ENCODE measurements around the gene DCD.
"Not testable (repeated sequence)": the region's sequence is repeated elsewhere in the genome, so short reads cannot be mapped to it uniquely, and the experiment has no call there.

DCD gene, protein sequence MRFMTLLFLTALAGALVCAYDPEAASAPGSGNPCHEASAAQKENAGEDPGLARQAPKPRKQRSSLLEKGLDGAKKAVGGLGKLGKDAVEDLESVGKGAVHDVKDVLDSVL

DNA sequence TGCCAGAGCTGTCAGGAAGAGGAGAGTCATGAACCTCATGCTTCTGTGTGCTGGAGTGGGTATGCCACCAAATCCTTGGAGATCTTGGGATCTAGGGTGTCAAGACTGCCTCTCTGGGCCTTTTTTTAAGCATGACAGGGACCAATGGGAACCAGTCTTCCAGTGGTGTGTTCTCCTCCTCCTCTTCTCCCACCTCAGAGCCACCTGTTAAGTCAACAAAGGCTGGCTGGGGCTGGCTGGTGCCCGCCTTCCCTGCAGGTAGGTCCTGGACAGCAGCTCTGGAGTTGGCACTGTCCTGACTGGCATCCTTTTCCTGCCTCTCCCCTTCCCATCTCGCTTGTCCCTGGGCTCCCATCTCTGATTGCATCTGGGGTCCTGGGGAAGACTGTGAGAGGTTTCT lies at the start of gene DCD:
DCD (minus strand) TSS at position 101 of the 400 bp plus-strand sequence; CDS start at position 39, 62 bp downstream.
- no peak for DNase-seq

DNA sequence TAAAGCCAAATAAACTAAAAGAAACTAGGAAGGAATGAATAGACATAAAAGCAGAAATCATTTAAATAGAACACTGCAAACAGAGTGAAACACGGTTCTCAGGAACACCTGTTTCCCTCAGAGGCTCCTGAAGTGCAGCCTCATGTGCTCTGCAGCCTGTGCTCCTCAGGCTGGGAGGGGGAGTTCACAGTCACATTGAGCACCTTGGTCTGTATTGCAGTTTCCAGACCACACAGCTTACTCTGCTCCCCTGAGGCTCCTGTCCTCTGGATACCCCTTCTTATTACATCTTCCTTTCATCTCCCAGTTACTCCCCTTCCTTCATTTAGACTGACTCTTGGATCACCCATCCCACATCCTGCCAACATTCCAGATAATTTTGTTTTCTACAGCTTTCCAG lies 49.7 kb upstream of the DCD start:
- DNase-seq = no peak

DNA sequence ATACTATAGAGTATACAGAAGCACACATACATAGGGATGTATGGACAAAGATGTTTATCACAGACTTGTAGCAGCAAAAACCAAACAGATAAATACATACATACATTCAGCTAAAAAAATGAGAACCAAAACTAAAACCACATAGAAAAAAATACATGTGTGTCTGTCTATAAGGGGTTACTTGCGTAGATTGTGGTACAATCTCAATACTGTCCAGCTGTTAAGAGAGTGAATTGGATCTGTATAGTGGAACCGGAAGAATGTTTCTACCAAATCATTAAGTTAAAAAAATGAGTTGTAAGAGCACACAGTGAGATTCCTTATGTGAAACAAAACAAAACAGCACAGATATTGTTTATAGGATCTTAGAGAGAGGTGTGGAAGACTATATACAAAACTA lies 44.2 kb upstream of the DCD start:
- DNase-seq = no peak

DNA sequence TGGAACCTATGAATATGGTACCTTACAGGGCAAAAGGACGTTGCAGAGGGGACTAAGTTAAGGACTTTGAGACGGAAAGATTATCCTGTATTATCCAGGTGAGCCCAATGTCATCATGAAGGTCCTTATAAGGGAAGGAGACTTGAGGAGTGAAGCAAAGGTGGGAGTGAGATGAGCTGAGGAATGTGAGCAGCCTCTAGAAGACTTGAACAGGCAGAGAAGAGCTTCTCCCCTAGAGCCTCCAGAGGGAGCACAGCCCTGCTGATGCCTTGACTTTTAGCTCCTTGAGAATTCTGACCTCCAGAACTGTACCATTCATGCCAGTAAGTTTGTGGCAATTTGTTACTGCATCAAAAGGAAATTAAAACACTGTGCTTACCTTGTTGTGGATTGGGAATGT lies 41.8 kb upstream of the DCD start:
- no peak for DNase-seq

DNA sequence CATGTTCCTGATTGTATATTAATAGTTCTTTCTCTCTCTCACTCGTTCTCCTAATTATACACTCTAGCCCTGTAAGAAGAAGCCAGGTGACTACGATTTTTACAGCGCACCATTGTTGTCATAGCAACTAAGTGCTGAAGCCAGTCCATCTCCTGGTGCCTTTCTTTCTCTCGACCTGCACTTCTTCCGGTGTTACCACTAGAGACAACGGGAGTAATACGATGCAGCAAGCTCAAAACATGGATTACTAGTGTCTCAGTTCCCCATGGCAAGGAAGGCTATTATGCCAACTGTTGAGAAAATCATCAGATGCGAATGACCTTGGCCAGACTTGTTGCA lies 40.8 kb upstream of the DCD start:
- peak; percentile 85 for DNase-seq

DNA sequence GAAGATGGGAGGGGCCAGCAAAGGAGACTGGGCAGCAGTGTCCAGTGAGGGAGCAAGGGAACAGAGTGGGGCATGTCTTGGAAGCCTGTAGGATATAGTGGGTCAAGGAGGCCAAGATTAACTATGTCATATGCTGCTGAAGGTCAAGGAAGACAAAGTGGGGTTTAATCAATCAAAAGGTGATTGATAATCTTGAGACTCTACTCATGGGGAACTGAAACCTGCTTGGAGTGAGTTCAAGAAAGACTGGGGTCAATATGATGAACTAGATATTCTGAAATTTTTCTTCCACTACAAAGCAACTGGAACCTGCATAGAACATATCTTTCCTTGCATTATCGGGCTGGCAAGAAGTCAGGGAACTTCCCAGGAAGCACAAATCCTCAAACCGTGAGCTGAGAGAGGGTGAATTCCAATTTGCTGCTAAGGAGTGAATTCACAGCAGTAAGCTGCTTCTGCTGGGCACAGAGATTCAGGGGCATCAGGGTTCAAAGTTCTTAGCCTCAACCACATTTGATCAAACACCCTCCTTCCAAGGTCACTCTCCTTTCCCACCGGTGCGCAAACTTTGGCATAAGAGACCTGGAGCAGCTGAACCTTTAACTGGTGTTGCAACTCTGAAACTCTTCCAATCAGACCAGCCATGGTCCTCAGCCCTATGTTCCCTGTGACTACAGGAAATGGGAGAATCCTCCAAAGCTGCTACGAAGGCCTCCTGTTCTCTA lies 40.3 kb upstream of the DCD start:
- DNase-seq = no peak

DNA sequence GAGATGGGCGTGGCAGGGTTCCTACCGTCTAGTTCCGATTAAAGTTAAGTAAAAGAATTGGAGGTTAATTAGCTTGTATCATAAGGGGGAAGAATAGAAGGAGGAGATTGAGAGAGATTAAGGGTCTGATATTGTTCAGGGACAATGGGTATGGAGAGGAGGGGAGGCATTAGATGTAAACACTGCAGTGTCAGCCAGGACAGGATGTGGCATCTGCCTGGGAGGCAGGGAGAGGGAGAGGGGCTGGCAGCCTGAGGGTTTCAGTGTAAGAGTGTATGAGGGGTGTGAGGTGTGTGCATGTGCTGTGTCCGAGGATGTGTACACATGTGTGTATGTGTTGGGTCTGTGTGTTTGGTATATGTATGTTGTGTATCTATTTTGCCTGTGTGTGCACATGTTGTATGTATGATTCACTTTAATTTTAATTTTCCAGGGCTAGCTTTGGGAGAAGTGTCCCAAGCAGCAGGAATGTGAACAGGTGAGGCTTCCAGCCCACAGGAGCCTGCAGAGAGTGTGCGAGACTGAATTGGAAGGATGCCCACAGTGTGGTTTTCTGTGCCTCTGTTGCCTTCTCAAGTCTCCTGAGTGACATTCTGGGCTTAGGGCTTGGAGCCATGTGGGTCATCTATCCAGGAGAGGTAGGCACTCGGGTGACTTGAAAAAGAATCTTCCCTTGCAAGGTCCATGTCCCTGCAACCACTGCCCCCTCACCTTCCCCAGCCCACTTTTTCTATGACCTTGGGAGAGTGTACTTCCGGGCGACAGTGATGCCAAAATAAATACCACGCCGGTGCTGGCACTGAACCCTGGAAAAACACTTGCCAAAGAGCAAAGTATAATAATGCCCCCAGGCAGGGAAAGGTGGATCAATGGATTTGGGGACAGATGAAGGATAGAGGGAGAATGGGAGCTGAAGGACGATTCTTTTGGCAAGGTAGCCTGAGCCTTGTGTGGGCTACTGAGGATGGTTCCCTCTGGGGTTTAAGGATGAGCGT lies 36.8 kb upstream of the DCD start:
- DNase-seq = peak; percentile 21

DNA sequence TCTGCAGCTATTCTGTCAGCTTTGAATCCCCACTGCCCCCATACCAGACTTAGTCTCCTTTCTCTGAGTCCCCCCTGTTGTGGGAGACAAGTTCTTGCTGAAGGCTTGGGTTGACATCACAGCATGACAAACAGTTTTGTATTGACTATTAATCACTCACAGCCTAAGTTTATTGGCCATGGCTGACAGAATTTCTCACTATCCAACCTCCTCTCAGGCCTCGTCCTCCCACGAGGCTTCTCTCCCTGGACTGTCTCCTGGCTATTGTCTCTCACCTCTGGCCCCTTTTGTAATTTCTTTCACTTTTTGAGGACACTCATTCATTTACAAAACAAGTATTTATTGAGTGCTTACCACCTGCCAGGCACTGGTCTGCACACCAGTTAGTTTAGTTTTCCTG lies 35.2 kb upstream of the DCD start:
- DNase-seq = no peak

DNA sequence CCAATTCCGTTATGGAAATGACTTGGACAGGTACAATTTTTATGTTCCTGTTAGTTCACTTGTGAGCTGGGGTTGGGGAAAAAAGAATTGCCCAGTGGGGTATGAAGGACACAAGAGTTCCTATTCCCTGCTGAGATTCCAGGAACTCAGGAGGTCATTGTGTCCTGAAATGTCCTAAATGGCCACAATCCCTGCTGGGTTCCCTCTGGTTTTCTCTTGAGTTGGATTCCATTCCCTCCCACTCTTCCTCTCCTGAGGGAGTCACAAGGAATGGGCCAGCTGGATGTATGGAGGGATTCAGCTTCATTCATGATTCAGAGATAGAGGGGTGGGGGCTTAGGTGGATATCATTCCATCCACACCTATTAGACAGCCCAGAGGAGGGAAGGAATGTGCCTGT lies 34.5 kb upstream of the DCD start:
- no peak for DNase-seq

DNA sequence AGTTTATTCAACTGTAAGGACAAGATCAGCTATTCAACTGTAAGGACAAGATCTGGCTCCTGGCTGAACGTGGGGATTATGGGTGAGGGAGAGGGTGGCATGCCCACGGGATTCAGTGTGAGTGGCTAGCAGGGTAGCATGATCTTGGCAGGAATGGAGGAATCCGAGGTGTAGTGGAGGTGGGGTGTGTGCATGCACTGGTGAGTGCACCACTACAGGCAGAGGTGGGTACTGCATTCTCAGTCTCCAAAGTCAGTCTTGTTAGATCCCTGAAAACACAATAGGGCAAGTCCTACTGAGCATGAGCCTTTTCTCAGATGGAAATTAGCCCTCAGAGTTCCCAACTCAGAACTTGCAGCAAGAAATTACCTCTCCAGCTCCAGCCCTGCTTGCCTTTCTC lies 32.2 kb upstream of the DCD start:
- no peak for DNase-seq

DNA sequence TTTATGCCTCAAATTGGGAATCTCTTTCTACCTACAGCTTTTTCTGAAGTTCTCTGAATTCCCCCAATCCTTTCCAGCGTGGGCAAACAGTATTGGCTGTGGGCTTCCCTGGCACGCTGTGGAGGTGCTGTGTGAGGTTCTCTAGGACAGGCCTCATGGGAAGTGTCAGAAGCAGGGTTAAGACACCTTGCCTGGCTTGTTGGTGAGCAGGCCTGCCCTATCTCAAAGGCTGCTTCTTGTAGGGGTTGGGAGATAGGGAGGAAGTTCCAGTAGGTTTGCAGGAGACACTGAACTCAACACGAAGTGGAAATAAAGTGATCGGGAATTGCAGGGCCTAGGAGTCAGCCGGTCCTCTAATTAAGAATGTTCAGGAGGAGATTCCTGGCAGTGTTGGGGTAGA lies 30.0 kb upstream of the DCD start:
- no peak for DNase-seq

DNA sequence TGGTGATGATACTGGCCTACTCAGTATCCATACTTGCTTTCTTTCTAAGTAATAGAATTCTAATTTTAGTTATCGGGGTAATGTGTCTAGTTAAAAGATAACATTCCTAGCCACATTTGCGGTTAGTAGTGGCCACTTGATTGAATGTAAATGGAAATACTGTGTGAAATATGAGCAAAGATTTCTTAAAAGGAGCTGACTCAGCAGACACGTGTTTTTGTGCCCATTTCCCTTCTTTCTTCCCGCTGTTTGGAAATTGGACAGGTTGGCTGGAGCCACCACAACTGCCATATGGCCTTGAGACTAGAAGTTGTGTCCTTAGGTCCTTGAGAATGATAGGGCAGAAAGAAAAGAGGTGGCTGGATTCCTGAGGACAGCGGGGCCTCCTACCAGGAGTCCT lies 19.8 kb upstream of the DCD start:
- no peak for DNase-seq

DNA sequence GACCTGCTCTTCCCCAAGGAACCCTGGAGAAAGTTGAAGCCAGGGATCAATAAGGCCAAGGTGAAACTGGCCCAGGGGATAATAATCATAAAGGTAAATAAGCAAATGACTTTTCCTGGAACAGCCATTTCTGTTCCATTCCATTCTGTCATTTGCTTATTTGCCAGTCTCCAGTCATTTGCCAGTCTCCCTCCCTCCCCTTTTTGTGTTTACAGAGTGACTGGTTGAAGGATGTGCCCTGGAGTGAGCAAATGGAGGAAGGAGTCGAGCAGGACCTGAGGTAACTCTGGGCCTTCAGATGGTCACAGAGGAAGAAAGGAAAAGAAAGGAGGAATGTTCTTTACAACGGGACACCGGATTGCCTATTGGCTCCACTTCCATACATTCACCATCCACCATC lies 17.8 kb upstream of the DCD start:
- no peak for DNase-seq

DNA sequence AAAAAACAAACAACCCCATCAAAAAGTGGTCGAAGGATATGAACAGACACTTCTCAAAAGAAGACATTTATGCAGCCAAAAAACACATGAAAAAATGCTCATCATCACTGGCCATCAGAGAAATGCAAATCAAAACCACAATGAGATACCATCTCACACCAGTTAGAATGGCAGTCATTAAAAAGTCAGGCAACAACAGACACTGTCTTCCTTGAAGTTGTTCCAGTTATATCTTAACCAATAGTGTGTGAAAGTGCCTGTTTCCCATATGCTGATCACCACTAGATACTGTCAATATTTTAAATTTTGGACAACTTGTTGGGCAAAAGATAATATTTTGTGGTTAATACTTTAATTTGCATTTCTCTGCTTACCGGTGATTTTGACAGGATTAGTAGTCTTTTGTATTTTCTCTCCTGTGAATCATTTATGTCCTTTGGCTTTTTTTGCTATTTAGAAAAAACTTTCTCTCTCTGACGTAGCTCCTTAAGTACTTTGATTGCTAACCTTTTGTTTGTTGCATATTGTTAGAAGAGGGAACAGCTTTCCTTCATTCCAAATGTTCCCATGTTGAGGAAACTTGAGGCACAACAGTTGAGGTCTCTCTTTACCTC lies 17.0 kb upstream of the DCD start:
- not testable (repeated sequence) for DNase-seq

DNA sequence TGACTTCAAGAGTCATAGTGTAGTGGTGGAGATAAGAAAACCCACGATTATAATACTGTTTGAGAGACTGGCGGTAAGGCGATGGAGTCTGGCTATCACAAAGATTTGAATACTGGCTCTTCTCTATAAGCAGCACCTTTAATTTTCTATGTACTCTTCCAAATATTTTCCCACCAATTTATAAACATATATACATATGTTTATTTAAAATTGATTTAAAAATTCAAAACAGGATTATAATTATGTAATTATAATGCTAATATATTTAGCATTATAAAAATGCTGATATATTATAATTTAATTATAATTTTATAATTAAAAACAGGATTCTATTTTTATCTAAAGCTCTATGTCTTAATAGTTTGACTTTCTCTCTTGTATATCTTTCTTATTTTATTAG lies 15.4 kb upstream of the DCD start:
- DNase-seq = no peak

DNA sequence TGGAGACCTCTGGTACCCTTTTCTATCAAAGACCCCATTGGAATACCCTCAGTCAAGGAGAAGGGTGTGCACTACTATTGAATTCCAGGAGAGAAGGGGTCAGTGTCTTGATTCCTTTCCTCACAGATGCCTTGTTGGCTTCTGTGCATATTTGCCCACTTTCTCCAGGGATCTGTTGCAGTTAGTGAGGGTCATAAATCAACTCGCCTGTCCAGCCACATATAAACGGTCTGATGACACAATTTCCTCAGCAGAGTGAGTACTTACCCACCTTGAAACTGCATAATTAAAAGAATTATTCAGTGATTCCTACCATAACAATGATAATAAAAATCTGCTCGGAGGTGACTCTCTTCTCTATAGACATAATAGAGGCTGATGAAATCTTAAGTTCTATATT lies 13.9 kb upstream of the DCD start:
- DNase-seq = no peak

DNA sequence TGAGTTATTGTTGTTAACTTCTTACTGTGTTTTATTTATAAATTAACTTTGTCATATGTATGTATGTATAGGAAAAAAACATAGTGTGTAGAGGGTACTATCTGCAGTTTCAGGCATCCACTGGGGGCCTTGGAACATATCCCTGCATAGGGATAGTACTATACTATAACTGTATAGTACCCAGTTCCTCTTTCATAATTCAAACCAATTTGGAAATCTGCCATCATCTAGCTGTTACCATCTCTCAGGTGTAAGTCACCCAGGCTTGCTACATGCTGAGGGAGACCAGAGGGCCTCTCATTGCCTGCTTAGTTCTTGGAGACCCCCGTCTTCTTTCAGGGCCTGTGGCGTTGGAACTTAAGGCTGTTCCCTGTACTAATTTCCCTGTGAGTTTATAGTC lies 12.9 kb upstream of the DCD start:
- DNase-seq = no peak

DNA sequence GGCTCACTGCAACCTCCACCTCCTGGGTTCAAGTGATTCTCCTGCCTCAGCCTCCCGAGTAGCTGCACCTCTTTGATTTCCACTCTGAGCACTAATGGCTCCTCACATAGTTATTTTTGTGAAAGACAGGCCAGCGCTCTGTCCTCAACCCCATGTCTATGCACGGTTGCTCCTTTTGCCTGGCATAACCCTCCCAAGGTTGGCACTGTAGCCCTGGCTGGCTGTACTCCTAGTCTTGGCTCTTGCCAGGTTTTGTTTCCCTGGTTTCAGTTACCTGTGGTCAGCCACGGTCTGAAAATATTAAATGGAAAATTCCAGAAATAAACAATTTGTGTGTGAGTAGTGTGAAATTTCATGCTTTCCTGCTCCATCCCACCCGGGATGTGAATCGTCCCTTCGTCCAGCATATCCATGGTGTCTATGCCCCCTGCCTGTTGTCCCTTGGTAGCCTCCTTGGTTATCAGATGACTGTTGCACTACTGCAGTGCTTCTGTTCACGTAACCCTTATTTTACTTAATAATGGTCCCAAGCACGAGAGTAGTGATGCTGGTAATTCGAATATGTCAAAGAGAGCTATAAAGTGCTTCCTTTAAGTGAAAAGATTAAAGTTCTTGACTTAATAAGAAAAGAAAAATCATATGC lies 12.3 kb upstream of the DCD start:
- DNase-seq = no peak

DNA sequence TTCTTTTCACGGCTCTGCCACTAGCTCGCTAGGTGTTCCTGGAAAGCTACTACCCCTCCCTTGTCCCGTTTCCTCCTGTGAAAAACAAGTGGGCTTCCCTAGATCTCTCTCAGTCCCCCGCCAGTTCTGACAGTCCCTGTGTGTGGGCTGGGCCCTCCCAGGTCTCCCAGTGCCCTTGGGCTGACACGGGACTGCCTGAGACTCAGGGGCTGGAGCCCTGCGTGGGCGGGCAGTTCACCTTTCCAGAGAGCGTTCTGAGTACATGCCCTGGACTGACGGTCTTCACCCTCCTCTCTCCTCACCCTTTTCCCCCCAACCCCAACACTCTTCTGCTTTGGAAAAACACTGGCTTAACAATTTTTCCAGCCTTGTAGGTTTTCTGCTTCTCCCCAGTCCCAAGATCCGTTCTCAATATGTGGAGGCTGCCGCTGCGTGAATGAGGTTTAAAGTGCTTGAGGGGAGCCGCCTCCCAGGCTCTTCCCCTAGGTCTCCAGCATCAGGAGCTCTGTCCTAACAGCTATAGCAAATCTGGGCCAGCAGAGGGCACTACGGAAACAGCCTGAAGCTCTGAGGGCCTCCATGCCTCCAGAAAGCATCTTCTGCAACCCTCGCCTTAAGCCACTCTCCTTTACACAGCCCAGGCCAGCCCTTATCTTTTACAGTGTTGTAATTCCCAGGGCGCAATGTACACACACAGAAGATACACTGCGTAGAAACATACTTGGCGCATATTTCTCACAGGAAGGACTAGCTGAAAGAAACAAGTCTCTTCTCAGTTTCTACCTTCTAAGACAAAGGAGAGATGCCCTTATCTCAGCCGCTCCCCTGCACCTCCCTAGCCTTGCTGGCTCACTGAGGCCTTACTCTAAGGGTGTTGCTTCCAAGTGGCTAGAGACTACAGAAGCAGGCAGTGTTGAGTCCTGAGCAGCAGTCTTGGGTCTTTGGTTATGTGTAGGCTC lies 10.4 kb upstream of the DCD start:
- DNase-seq = no peak

DNA sequence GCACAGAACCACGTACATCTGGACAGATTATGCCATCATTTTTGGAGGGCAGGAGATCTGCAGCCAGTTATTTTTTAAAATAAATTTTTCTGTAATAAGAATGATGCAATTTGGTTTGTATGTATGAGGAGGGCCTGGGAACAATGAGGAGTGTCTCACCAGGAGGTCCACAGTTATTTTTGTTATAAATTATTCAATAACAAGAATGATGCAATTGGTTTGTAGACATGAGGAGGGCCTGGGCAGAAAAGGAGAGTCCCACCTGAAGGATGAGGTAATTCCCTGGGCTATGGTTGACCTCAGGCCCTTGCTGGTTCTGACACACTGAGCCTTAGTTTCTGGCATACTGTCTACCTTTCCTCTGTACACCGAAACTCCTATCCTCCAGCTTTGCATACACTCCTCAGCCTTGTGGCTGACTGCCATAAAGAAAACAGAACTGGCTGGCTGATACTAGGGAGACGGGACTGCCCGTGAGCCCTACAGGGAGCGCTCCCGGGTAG lies 9.0 kb upstream of the DCD start:
- DNase-seq = no peak

DNA sequence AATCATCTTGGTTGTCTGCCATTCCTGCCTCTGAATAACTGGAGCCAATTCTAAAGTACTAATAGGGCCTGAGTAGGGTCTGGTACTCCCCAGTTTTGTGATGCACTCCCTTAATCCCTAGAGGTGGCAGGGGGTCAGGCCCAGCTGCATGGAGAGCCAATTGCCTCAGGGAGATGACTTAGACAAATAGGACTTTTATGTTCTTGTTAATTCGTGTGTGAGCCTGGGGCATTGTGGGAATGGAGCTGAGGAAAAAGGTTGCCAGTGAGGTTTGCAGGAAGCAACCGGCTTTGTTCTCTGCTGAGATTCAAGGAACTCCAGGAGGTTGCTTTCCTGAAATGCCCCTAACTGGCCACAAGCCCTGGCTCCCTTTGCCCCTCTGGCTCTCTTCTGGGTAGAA lies 6.8 kb upstream of the DCD start:
- no peak for DNase-seq

DNA sequence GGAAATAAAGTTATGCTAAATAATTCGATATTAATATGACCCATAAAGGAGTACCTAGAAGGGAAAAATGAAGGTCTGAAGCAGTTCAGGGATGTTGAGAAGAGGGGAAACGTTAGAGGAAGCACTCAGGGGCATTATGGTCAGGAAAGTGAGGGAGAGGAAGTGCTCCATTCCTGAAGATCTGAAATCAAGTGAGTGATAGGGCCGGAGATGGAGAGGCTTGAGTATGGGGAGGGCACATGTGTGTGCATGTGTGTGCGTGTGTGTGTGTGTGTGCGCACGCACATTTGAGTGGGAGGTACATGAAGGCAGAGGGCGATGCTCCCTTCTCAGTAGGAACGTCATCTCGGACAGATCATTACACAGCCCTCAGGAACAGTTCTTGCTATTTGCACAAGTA lies 4.9 kb upstream of the DCD start:
- no peak for DNase-seq

Data from NCI-H1105 treated with DMSO at 0.1 percent for 48 hours (cell line).